HepG2 (cell line): ENCODE results near the gene IQCC. TPM values are rescaled to one million over a fixed set of nuclear protein-coding genes. Genes with fewer than 3 reads are reported as not detected.
A peak's percentile ranks its signal among the peaks of the same experiment; 100 is the strongest.

Experiments
- ATF5 ChIP-seq: sonication (generic); formaldehyde crosslinking; IDR thresholded peaks from 2 replicates; pipeline ENCODE4 v1.4.0; 2020; ENCODE audit warnings: mild to moderate bottlenecking, low read depth, missing genetic modification reagents
- GRHL1 ChIP-seq: sonication (generic); formaldehyde crosslinking; conservative IDR thresholded peaks from 2 replicates; pipeline ENCODE4 v1.8.0; 2022; ENCODE audit warnings: missing genetic modification reagents
- HNF4A ChIP-seq: sonication (generic); formaldehyde crosslinking; IDR thresholded peaks from 2 replicates; pipeline ENCODE4 v1.4.0; 2020; ENCODE audit warnings: missing genetic modification reagents
- MAX ChIP-seq: IDR thresholded peaks from 2 replicates; pipeline ENCODE4 v1.6.1; 2012; ENCODE audit warnings: inconsistent platforms
- MXD3 ChIP-seq: IDR thresholded peaks from 2 replicates; pipeline ENCODE4 v1.6.1; 2016; ENCODE audit warnings: mild to moderate bottlenecking, missing biosample characterization, missing genetic modification reagents
- POLR2AphosphoS2 ChIP-seq: IDR thresholded peaks from 2 replicates; pipeline ENCODE4 v1.6.1; 2011; ENCODE audit warnings: low read depth, low read length, improper control_type of control experiment
- RARA ChIP-seq: IDR thresholded peaks from 2 replicates; pipeline ENCODE4 v1.6.1; 2016; ENCODE audit warnings: missing genetic modification reagents, missing compliant biosample characterization
- REPIN1 ChIP-seq: sonication (generic); formaldehyde crosslinking; IDR thresholded peaks from 2 replicates; pipeline ENCODE4 v1.8.0; 2022; ENCODE audit warnings: missing genetic modification reagents, low read depth, mild to moderate bottlenecking, borderline replicate concordance
- RFX3 ChIP-seq: IDR thresholded peaks from 2 replicates; pipeline ENCODE4 v1.6.1; 2016; ENCODE audit warnings: missing biosample characterization, missing genetic modification reagents
- SAP130 ChIP-seq: IDR thresholded peaks from 2 replicates; pipeline ENCODE4 v1.6.1; 2016; ENCODE audit warnings: low read depth
- SIX4 ChIP-seq: sonication (generic); formaldehyde crosslinking; IDR thresholded peaks from 2 replicates; pipeline ENCODE4 v1.4.0; 2020; ENCODE audit warnings: missing genetic modification reagents
- ZBTB7B ChIP-seq: sonication (generic); formaldehyde crosslinking; IDR thresholded peaks from 2 replicates; pipeline ENCODE4 v1.4.0; 2020; ENCODE audit warnings: missing genetic modification reagents
- ZGPAT ChIP-seq: IDR thresholded peaks from 2 replicates; pipeline ENCODE4 v1.6.1; 2016; ENCODE audit warnings: mild to moderate bottlenecking
- ZKSCAN8 ChIP-seq: IDR thresholded peaks from 2 replicates; pipeline ENCODE4 v1.6.1; 2016; ENCODE audit warnings: borderline replicate concordance, missing genetic modification reagents, missing compliant biosample characterization
- ZNF292 ChIP-seq: sonication (generic); formaldehyde crosslinking; IDR thresholded peaks from 2 replicates; pipeline ENCODE4 v1.8.1; 2022; ENCODE audit warnings: mild to moderate bottlenecking, low read depth, missing genetic modification reagents, borderline replicate concordance
- ZNF556 ChIP-seq: sonication (generic); formaldehyde crosslinking; IDR thresholded peaks from 2 replicates; pipeline ENCODE4 v1.4.0; 2020; ENCODE audit warnings: mild to moderate bottlenecking, missing genetic modification reagents, borderline replicate concordance
- ZNF687 ChIP-seq: sonication (generic); formaldehyde crosslinking; IDR thresholded peaks from 2 replicates; pipeline ENCODE4 v1.5.1; 2020; ENCODE audit warnings: mild to moderate bottlenecking, missing genetic modification reagents, moderate library complexity
- ZNF775 ChIP-seq: sonication (generic); formaldehyde crosslinking; IDR thresholded peaks from 2 replicates; pipeline ENCODE4 v1.4.0; 2020; ENCODE audit warnings: missing genetic modification reagents, mild to moderate bottlenecking, moderate library complexity, borderline replicate concordance
- ZNF792 ChIP-seq: IDR thresholded peaks from 2 replicates; pipeline ENCODE4 v1.6.1; 2016
- polyA plus RNA-seq, 8 experiments: library from polyadenylated mRNA; depleted of rRNA in 3 of 8; stranded (reverse) in 7 of 8; unstranded in 1 of 8; fragments of >200 nt; fragmentation: Illumina TruSeq in 4 of 8; extraction: Trizol in 4 of 8; gene quantifications; 2 replicates each; pipeline versions ENCODE4 v1.2.1 to v1.2.3, GENCODE V29; 2011 to 2016; ENCODE audit warnings: low read depth in 4 of 8, missing spikeins in 1 of 8, mixed read lengths in 1 of 8; ENCODE audit not compliant: insufficient read depth in 1 of 8
- total RNA-seq, 5 experiments: library from RNA; depleted of rRNA; stranded (reverse); fragments of >200 nt; fragmentation: Illumina TruSeq; extraction: Trizol; gene quantifications; 2 replicates each; pipeline ENCODE4 v1.2.3, GENCODE V29; 2016; ENCODE audit warnings: low read depth in 1 of 5

IQCC gene
- total and polyA plus RNA-seq, 2 of the 13 experiments (the other 11 are each of a cell fraction or from before 2014, with no cell fraction given), result 1.7 to 3.0 TPM

GRCh38 chr1:32200226-32201010 lies 5.1 kb upstream of the IQCC start, which contains the start of gene CCDC28B (continued):
- TF ChIP-seq SAP130 (CRISPR knock-in tag) (0 out of 2 replicates have a peak, but pooled peaks have one; percentile 6), ZNF687 (CRISPR knock-in tag) (peak; percentile 87), ZNF775 (no peak), ZBTB7B (CRISPR knock-in tag) (peak; percentile 30; the same call in 1 of the 2 replicates), REPIN1 (CRISPR knock-in tag) (0 out of 2 replicates have a peak, but pooled peaks have one; percentile 29), POLR2AphosphoS2 (no peak), SIX4 (CRISPR knock-in tag) (no peak), MXD3 (CRISPR knock-in tag) (peak; percentile 64; the same call in 1 of the 2 replicates), ZNF792 (0 out of 2 replicates have a peak, but pooled peaks have one; percentile 17), ZKSCAN8 (no peak), HNF4A (CRISPR knock-in tag) (no peak), GRHL1 (CRISPR knock-in tag) (no peak), ATF5 (CRISPR knock-in tag) (0 out of 2 replicates have a peak, but pooled peaks have one; percentile 59), RARA (no peak), ZNF556 (CRISPR knock-in tag) (no peak), RFX3 (CRISPR knock-in tag) (no peak), ZNF292 (CRISPR knock-in tag) (0 out of 2 replicates have a peak, but pooled peaks have one; percentile 4), MAX (peak; percentile 59), ZGPAT (CRISPR knock-in tag) (peak; percentile 28; the same call in 1 of the 2 replicates)
